Cerebellar cortex (tissue), 1 donor: ENCODE measurements around the gene RNF7.
"Not testable (repeated sequence)": the region's sequence is repeated elsewhere in the genome, so short reads cannot be mapped to it uniquely, and the experiment has no call there.

Source experiments
- DNase-seq: peaks from one replicate; pipeline ENCODE4 v3.0.0-alpha.2; 2015; ENCODE audit warnings: low spot score

The RNF7 gene

DNA sequence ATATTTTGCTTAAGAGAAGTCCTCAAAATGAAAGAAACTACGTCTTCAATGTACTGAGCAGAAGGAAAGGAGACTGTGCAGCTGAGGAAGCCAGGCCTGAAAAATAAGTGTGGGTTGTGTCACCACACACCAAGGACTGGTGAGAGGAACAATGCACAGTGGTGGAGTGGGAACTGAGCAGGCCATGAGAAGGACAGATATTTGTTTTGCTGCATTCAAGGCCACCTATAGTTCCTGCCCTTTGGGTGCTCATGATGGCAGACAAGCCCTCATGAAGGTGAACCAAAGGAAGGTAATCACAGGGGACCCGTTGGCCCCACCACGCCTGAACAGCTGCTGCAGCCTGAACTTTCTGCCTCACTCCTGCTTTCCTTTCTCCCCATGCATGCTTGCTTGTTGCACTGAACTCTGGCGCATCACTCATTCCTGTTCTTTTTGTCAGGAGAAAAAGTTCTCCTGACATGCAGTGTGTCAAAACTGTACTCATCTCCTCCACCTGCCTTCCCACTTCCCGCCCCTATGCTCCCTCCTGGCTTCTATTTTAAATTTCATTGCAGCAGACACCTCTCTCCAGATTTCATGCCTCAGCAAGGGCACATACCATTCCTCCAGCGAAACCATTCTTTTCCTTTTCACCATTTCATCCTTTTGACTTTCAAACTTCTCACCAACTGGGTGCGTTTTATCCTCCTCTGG is 2.2 kb upstream of the RNF7 start:
- DNase-seq, result no peak

DNA sequence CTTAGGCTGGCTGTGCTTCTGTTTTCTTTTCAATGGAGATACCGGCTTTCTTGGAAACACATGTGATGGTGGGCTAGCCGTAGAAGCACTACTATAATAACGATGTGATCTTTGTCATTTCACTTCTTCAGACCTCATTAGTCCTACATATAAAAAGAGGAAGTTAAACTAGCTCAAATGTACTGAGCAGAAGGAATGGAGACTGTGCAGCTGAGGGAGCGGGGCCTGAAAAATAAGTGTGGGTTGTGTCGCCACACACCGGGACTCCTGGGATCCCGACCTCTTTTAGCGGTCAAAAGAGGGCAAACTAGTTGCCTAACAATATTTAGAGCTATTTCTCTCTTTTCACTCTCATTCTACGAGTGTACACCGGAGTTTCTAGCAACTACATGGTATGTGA is 1.0 kb upstream of the RNF7 start:
- DNase-seq, result no peak

- DNase-seq, result no peak
Measured at GRCh38 chr3:141737678-141738021, 448 bp upstream of the RNF7 start.

- DNase-seq, result peak; percentile 28
Measured at GRCh38 chr3:141738891-141739363, 829 bp downstream of the RNF7 start.

DNA sequence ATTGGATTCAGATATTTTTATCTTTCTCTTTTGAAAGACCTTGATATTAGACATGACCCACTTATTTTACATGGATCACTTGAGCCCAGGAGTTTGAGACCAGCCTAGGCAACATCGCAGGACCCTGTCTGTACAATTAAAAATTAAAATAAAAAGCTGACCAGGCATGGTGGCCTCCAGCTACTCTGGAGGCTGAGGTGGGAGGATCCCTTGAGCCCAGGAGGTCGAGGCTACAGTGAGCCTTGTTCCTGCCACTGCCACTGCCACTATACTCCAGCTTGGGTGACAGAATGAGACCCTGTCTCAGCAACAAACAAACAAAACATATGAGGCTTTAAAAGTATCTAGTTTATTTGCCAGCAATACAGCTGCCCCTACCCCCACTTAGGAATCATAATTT is 1.6 kb downstream of the RNF7 start:
- DNase-seq, result no peak

DNA sequence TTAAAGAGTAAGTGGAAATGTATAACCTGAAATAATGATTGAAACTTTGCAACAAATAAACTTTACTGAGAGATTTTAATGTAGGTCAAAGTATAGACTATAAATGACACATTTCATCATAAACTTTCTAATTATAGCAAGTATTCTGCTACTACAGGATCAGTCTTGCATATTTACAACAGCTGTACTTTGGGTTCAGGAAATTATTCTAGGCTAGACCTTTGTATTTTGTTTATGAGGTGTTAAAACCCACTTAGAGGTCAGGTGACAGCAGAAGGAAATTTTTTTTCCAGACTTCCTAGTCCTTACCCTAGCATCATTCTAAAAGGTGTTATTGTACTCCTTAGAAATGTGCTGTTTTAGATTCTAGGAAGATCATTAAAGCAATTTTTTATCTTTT is 2.3 kb downstream of the RNF7 start:
- DNase-seq, result no peak

DNA sequence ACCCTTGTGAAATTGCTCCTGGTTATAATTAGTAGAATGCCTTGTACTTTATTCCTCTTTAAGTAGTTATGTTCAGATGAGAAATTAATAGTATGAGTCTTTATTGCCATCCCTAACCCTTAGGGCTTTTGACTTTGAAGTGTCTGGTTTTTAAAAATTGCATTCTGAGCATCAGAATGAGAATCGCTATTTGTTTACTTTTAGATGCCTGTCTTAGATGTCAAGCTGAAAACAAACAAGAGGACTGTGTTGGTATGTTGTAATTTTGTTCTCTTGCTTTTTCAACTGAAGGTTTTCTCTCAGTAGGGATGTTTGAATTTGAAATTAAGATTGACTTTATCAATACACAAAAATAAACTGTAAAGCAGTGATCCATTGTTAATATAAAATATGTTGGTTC is 5.2 kb downstream of the RNF7 start:
- no peak for DNase-seq

GRCh38 chr3:141746962-141747361 is 8.9 kb downstream of the RNF7 start:
- DNase-seq, result no peak

DNA sequence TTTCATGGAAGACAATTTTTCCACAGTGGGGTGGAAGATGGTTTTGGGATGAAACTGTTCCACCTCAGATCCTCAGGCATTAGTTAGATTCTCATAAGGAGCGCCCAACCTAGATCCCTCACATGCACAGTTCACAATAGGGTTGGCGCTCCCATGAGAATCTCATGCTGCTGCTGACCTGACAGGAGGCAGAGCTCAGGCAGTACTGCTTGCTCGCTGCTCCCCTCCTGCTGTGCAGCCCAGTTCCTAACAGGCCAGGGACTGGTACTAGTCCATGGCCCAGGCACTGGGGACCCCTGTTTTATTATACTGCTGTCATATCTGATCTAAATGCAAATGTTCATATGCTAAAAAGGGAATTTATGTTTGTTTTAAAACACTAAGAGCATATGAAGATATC is 15.3 kb downstream of the RNF7 start:
- DNase-seq, result no peak

- DNase-seq, result no peak
Measured at GRCh38 chr3:141754032-141754431, 15.9 kb downstream of the RNF7 start.

GRCh38 chr3:141762552-141762951 is 24.5 kb downstream of the RNF7 start:
- not testable (repeated sequence) for DNase-seq

- no peak for DNase-seq
Measured at GRCh38 chr3:141763088-141763750, 25.1 kb downstream of the RNF7 start, which contains the start of gene GRK7. TSS of gene GRK7 (plus strand) at chr3:141763408. CDS start at chr3:141778285, 14,877 bp downstream.

DNA sequence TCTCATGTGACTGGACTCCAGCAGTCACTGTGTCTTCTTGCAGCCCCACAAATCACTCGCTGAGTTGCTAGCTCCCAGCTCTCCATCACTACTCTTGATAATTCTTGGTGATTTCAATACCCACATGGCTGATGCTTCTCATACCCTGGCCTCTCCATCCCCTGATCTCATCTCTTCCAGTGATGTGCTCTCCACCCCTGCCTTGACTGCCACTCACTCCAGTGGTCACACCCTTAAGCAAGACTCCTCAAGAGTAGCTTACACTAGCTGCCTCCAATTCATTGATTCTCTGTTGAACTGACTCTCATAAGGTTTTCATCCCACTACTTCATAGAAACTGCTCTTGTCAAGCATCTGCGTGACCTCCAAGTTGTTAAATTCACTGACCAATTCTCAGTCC is 25.9 kb downstream of the RNF7 start:
- no peak for DNase-seq

GRCh38 chr3:141764465-141764864 is 26.4 kb downstream of the RNF7 start:
- no peak for DNase-seq

DNA sequence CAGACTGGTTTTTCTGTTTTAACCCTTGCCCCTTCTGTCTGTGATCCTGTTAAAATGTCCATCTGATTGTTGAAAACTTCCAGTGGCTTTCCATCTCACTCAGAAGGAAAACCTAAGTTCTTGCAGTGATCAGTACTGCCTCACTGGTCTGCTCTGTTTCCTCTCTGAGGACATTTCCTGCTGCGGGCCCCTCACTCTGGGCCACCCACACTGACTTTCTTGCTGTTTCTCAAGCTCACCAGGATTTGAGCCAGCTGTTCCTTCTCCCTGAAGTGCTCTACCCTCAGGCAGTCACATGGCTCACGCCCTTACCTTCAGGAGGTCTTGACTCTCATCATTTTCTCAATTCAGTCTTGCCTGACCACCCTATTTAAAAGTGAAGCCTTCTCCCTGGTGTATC is 26.9 kb downstream of the RNF7 start:
- no peak for DNase-seq

DNA sequence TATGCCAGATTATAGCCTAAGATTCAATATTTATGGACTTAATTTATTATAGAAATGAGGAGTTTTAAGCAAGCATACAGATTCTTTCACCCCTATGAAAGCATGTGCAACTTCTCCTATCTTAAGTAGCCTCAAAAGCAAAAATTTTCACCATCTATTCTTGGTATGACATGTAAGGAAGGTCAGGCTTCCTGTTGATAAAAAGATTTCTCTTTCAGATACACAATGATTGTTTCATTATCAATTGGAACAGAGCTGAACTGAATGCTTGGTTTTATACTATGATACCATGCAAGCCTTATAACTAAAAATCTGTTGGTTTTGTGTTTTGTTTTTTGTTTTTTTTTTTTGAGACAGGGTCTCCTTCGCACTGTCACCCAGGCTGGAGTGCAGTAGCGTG is 29.0 kb downstream of the RNF7 start:
- DNase-seq, result no peak

DNA sequence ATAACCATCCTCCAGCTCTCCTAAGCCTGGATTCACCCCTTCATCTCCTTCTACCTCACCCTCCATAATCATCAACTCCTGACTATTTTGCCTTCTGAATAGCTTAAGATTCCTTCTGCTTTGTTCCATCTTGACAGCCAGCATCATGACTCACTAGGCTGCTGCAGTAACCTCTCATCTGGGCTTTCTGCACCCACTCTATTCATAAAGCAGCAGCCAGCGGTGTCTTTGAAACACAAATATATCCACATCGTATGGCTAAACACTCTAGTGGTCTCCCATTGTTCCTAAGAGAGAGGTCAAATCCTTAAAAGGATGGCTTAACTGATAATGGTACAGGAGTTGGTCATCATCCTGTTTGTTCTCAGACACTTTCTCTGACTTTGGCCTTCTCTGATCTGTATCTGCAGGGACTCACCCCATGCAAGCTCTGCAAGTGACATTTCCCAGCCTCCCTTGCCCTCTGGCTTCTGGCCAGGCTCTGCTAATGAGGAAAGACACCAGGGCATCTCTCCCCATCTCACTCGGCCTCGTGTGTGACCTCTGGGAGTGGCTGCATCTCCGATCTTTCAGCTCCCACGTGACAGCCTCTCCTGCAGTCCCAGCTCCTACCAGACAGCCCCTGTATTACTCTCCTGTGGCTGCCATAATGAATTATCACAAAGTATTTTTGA is 31.3 kb downstream of the RNF7 start:
- DNase-seq, result no peak

DNA sequence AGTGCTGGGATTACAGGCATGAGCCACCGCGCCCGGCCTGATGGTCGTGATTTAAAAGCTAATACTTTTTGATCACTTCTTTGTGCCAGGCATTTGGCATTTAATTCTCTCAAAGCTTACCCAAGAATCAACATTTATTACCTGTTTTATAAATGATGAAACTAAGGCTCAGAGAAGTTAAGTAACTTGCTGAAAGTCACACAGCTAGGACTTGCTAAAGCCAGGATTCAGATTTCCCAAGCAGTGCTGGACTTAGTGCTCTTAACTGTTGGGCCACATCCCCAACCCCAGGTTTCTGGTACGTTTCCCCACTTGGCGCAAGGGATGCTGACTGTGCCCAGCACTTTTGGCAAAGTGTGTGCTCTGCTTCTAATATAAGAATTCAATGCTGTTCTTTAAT is 35.6 kb downstream of the RNF7 start:
- DNase-seq, result no peak

DNA sequence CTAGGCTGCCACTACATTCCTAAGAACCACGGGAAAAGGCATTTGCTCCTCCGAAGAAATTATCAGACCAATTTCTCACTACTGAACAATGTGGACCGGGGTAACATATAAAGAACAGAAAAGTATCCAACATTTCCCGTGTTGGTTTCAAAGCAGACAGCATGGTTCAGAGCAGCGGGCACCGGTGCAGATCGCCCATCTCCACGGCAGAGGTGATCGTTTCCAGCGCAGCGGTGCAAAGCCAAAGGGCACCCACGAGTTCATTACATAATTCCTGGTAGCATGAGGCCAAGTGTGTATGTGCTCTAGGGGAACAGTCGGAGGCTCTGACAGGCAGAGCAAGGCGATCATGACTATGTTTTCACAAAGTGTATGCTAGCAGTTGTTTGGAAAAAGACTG is 38.3 kb downstream of the RNF7 start:
- no peak for DNase-seq

GRCh38 chr3:141776885-141777284 is 38.8 kb downstream of the RNF7 start:
- DNase-seq, result no peak

GRCh38 chr3:141777957-141778813 is 40.1 kb downstream of the RNF7 start:
- no peak for DNase-seq

GRCh38 chr3:141779667-141780066 is 41.6 kb downstream of the RNF7 start:
- no peak for DNase-seq
